Thyroid gland (tissue), 4 donors: ENCODE results near the gene ROBO2.

Experiments
- POLR2A ChIP-seq, 2 donors: fragments of 450-650 bp; IDR thresholded peaks; one replicate each; pipeline ENCODE4 v1.6.1; 2017; ENCODE audit warnings: antibody characterized with exemption in 2 of 2, mild to moderate bottlenecking in 2 of 2, moderate library complexity in 1 of 2
- TF ChIP-seq, protein P1 (sequence below), 6 experiments: fragments of 200-600 bp in 3 of 6; fragments of 450-650 bp in 3 of 6; sonication (generic) in 3 of 6; IDR thresholded peaks; one replicate each; pipeline ENCODE4 v1.5.1; 2016 to 2019; ENCODE audit warnings: antibody characterized with exemption in 6 of 6, mild to moderate bottlenecking in 2 of 6, inconsistent platforms in 1 of 6, moderate library complexity in 1 of 6

DNA sequence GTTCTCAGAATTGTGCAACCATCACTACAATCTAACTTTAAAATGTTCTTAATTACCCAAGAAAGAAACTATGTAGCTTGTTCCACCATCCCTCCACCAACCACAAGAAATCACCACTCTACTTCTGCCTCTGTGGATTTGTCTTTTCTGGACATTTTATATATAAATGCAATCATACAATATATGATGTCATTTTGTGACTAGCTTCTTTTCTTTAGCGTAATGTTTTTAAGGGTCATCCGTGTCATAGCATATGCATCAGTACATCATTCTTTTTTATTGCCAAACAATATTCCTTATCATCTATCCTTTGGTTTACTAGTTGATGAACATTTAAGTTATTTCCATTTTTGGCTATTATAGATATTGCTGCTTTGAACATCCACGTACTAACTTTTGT is 5.8 kb downstream of the ROBO2 start:
- TF ChIP-seq, protein P1, sequence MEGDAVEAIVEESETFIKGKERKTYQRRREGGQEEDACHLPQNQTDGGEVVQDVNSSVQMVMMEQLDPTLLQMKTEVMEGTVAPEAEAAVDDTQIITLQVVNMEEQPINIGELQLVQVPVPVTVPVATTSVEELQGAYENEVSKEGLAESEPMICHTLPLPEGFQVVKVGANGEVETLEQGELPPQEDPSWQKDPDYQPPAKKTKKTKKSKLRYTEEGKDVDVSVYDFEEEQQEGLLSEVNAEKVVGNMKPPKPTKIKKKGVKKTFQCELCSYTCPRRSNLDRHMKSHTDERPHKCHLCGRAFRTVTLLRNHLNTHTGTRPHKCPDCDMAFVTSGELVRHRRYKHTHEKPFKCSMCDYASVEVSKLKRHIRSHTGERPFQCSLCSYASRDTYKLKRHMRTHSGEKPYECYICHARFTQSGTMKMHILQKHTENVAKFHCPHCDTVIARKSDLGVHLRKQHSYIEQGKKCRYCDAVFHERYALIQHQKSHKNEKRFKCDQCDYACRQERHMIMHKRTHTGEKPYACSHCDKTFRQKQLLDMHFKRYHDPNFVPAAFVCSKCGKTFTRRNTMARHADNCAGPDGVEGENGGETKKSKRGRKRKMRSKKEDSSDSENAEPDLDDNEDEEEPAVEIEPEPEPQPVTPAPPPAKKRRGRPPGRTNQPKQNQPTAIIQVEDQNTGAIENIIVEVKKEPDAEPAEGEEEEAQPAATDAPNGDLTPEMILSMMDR (IDR thresholded peaks at IDR 0.05), result no peak
- no peak for TF ChIP-seq POLR2A (IDR thresholded peaks at IDR 0.05)
